Measurements from ENCODE around the gene CCL24. TPM values are rescaled to one million over a fixed set of nuclear protein-coding genes. Genes with fewer than 3 reads are reported as not detected.

The CCL24 gene
- total RNA-seq, 1 donor from 2014 or later = not detected

DNA sequence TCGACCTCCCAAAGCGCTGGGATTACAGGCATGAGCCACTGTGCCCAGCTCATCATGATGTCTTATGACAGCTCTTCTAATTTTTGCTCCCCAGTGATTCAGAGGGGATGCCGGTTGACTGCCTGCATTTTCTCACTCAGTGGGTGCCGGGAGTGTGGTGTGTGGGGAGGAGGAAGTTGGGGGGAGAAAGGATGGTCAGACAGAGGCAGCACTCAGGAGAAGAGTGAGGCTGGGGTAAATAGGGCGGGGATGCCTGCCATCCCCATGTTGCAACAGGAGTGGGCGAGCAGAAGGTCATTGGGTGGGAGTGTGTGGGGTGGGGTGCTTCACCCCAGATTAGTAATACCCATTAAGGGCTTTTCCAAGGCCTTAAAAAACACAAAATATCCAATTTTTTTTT is 3.5 kb upstream of the CCL24 start:
- TF ChIP-seq, protein P1, sequence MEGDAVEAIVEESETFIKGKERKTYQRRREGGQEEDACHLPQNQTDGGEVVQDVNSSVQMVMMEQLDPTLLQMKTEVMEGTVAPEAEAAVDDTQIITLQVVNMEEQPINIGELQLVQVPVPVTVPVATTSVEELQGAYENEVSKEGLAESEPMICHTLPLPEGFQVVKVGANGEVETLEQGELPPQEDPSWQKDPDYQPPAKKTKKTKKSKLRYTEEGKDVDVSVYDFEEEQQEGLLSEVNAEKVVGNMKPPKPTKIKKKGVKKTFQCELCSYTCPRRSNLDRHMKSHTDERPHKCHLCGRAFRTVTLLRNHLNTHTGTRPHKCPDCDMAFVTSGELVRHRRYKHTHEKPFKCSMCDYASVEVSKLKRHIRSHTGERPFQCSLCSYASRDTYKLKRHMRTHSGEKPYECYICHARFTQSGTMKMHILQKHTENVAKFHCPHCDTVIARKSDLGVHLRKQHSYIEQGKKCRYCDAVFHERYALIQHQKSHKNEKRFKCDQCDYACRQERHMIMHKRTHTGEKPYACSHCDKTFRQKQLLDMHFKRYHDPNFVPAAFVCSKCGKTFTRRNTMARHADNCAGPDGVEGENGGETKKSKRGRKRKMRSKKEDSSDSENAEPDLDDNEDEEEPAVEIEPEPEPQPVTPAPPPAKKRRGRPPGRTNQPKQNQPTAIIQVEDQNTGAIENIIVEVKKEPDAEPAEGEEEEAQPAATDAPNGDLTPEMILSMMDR (IDR thresholded peaks at IDR 0.05; ENCODE audit: insufficient read depth, low read length, poor library complexity, severe bottlenecking) = no peak
- H3K4me3 ChIP-seq (ENCODE audit: low read depth, low read length) = no peak overlapping the region

DNA sequence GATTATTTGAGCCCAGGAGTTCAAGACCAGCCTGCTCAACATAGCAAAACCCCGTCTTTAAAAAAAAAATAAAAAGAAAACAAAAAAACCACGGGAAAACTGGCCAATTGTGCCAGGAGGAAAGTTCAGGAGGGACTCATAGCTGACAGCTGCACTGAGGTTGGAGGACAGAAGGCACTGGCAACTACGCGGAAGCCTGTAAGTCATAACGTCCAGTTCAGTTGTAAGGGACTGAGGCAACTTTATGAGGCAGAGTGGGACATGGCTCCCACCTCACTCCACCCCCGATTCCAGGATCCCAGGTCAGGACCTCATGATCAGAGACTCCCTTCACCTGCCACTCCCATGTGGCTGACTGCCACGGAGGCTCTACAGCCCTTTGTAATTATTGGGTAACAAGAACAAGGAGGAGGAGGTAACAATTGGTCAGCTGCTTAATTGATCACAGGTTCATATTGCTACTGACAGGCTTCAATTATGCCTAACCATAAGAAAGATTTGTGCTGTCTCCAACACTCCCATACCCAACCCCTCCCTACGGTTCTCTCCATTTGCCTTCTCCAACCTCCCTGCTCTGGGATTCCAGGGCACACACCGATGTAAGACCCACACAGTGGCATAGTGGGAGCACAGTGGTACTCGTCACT is 1.9 kb upstream of the CCL24 start:
- Histone ChIP-seq H3K27me3 (ENCODE audit: control insufficient read depth, insufficient read depth, low read length) (peaks cover 6% of the 10 kb centered on the region), H3K36me3 (ENCODE audit: control insufficient read depth, insufficient read depth, low read length) (no peaks in the 10 kb centered on the region), H3K4me3 (ENCODE audit: low read depth, low read length) (no peak overlapping the region)
- TF ChIP-seq, protein P1 (IDR thresholded peaks at IDR 0.05; ENCODE audit: insufficient read depth, low read length, poor library complexity, severe bottlenecking) = no peak
- DNase-seq (ENCODE audit: low read depth) = no peak

More for the DNA sequence above, 3.5 kb upstream of the CCL24 start:
- DNase-seq (ENCODE audit: low read depth) = no peak
- Histone ChIP-seq H3K27me3 (ENCODE audit: control insufficient read depth, insufficient read depth, low read length) (peaks cover 6% of the 10 kb centered on the region), H3K36me3 (ENCODE audit: control insufficient read depth, insufficient read depth, low read length) (no peaks in the 10 kb centered on the region)

DNA sequence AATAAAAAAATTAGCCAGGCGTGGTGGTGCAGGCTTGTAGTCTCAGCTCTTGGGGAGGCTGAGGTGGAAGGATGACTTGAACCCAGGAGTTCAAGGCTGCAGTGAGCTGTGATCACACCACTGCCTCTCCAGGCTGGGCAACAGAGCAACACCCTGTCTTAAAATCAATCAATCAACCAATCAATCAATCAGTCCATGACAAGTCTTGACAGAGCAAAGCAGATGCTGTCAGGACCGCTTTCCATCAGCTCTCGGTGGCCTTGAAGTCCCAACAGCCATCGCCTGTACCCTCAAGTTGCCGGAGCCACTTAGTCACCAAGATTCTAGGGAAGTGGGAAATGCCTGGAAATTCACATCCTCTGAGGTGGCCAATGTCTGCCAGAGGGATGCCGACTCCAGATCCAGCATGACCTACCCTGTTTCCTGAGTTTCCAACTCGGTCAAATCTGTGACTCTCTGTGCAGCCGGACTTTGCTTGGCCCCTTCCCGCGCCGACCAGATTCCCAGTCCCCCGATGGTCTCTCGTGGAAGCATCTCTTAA is 871 bp upstream of the CCL24 start:
- no peak for DNase-seq (ENCODE audit: low read depth)
- TF ChIP-seq, protein P1 (IDR thresholded peaks at IDR 0.05; ENCODE audit: insufficient read depth, low read length, poor library complexity, severe bottlenecking) = no peak
- Histone ChIP-seq H3K4me3 (ENCODE audit: low read depth, low read length) (no peak overlapping the region), H3K27me3 (ENCODE audit: control insufficient read depth, insufficient read depth, low read length) (peaks cover 6% of the 10 kb centered on the region), H3K36me3 (ENCODE audit: control insufficient read depth, insufficient read depth, low read length) (no peaks in the 10 kb centered on the region)

DNA sequence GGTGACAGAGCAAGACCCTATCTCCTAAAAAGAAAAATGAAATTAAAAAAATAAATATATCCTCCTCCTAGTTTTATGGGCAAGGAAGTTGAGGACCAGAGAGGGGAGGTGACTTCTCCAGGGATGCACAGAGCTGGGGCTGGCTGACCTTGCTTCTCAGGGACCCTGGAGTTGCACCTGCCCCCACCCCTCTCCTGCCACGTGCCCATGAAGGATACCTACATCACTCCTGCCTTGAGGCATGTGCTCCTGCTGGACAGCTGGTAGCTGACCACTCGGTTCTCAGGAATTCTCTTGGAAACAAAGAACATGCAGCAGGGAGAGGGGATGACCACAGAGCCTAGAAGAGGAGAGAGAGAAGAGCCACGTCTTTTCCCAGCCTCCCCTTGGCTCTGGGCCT is 522 bp downstream of the CCL24 start:
- Histone ChIP-seq H3K27me3 (ENCODE audit: control insufficient read depth, insufficient read depth, low read length) (peaks cover 6% of the 10 kb centered on the region), H3K4me3 (ENCODE audit: low read depth, low read length) (no peak overlapping the region), H3K36me3 (ENCODE audit: control insufficient read depth, insufficient read depth, low read length) (no peaks in the 10 kb centered on the region)
- TF ChIP-seq, protein P1 (IDR thresholded peaks at IDR 0.05; ENCODE audit: insufficient read depth, low read length, poor library complexity, severe bottlenecking) = no peak
- no peak for DNase-seq (ENCODE audit: low read depth)

DNA sequence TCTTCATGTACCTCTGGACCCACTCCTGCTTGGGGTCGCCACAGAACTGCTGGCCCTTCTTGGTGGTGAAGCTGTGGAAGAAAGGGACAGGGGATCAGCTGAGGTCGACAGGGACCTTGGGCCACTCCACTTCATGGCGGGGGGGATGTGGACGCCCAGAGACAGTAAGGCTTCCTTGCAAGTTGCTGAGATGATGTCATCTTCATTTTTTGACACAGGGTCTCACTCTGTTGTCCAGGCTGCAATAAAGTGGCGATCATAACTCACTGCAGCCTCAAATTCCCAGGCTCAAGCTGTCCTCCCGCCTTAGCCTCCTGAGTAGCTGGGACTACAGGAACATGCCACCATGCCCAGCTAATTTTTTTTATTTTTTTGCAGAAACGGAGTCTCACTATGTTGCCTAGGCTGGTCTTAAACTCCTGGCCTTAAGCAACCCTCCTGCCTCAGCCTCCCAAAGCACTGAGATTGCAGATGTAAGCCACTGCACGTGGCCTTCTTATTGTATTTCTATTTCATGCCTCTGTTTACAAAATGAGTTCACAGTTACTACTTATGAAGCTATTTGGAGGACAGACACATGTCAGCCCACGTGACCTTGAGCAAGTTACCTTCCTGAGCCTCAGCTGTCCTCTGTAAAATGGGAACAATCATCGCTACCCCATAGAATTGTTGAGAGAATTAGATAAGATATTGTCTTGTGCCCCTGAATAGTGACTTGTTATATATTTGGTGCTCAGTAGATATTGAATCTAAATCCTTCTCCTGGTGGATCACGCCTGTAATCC is 1.5 kb downstream of the CCL24 start:
- TF ChIP-seq, protein P1 (IDR thresholded peaks at IDR 0.05; ENCODE audit: insufficient read depth, low read length, poor library complexity, severe bottlenecking) = no peak
- no peak for DNase-seq (ENCODE audit: low read depth)
- Histone ChIP-seq H3K4me3 (ENCODE audit: low read depth, low read length) (no peak overlapping the region), H3K27me3 (ENCODE audit: control insufficient read depth, insufficient read depth, low read length) (peaks cover 6% of the 10 kb centered on the region), H3K36me3 (ENCODE audit: control insufficient read depth, insufficient read depth, low read length) (no peaks in the 10 kb centered on the region)
